HUES48 (cell line): ENCODE measurements around the gene CEACAM18.
"Not testable (repeated sequence)": the region's sequence is repeated elsewhere in the genome, so short reads cannot be mapped to it uniquely, and the experiment has no call there.

Experiments
- H3K27ac ChIP-seq: one replicate; pipeline ENCODE4 v1.7.0; 2013; ENCODE audit warnings: low read depth, low read length, inconsistent platforms
- H3K27me3 ChIP-seq: 2 replicates; pipeline ENCODE4 v1.6.1; 2013; ENCODE audit warnings: mild to moderate bottlenecking, low read length; ENCODE audit not compliant: control insufficient read depth, insufficient read depth
- H3K36me3 ChIP-seq: 2 replicates; pipeline ENCODE4 v1.6.1; 2013; ENCODE audit warnings: low read length; ENCODE audit not compliant: control insufficient read depth, insufficient read depth
- H3K4me1 ChIP-seq: 2 replicates; pipeline ENCODE4 v1.6.1; 2013; ENCODE audit warnings: mild to moderate bottlenecking, low read length; ENCODE audit not compliant: control insufficient read depth, insufficient read depth
- H3K4me3 ChIP-seq: 2 replicates; pipeline ENCODE4 v1.5.1; 2013; ENCODE audit warnings: mild to moderate bottlenecking, low read depth, low read length
- H3K9ac ChIP-seq: 2 replicates; pipeline ENCODE4 v1.6.1; 2013; ENCODE audit warnings: mild to moderate bottlenecking, low read depth, low read length, moderate library complexity
- H3K9me3 ChIP-seq: 2 replicates; pipeline ENCODE4 v1.6.1; 2013; ENCODE audit warnings: low read length; ENCODE audit not compliant: control insufficient read depth, insufficient read depth

Gene CEACAM18

GRCh38 chr19:51497666-51498065 is 19.3 kb downstream of the CEACAM18 start:
- Histone ChIP-seq H3K9ac (no peak overlapping the region), H3K36me3 (no peaks in the 10 kb centered on the region), H3K4me3 (no peak overlapping the region), H3K9me3 (peaks cover 68% of the 10 kb centered on the region), H3K27me3 (no peaks in the 10 kb centered on the region), H3K27ac (no peak overlapping the region), H3K4me1 (no peaks in the 10 kb centered on the region)

GRCh38 chr19:51500931-51501330 is 22.6 kb downstream of the CEACAM18 start:
- H3K36me3 ChIP-seq, H3K4me3 ChIP-seq, H3K27ac ChIP-seq, H3K27me3 ChIP-seq, H3K9ac ChIP-seq, H3K4me1 ChIP-seq: not testable (repeated sequence)
- peaks cover 47% of the 10 kb centered on the region for H3K9me3 ChIP-seq

GRCh38 chr19:51501594-51502263 is 23.4 kb downstream of the CEACAM18 start, which contains the start of gene SIGLEC12:
Gene SIGLEC12 (minus strand): TSS chr19:51501800. CDS start chr19:51501733, 67 bp downstream.
- Histone ChIP-seq H3K4me3 (no peak within 1 kb of the TSS), H3K27me3 (no peaks in the 10 kb centered on the region)

DNA sequence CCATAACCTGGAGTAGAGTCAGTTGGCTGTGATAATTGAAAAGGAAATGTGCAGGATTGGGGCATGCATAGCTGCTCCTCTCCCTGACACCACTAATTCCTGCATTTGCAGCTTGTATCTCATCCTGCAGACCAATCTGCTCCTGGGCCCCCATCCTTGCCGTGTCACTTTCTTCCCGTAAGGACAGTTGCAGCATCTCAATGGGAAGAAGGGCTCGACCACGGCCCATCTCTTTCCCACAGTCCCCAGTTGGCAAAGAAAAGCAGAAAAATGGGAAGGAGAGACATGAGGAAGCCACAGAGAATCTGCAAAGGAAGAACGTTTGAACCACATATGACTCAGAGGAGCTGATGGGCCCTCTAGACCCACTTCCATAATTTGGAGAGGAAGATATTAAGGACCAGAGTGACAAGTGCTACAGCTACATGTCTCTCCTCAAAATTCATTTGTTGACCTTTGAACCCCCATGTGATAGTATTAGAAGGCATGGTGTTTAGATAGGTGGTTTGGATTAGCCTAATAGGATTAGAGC is 25.0 kb downstream of the CEACAM18 start:
- Histone ChIP-seq H3K4me3 (no peak overlapping the region), H3K27ac (no peak overlapping the region), H3K36me3 (no peaks in the 10 kb centered on the region), H3K9me3 (peaks cover 37% of the 10 kb centered on the region), H3K9ac (no peak overlapping the region), H3K27me3 (no peaks in the 10 kb centered on the region), H3K4me1 (no peaks in the 10 kb centered on the region)

More at GRCh38 chr19:51501594-51502263, 23.4 kb downstream of the CEACAM18 start, which contains the start of gene SIGLEC12:
- Histone ChIP-seq H3K9me3 (peaks cover 46% of the 10 kb centered on the region), H3K9ac (no peak within 1 kb of the TSS), H3K27ac (no peak within 1 kb of the TSS), H3K36me3 (no peaks in the 10 kb centered on the region), H3K4me1 (no peaks in the 10 kb centered on the region)

GRCh38 chr19:51503896-51504295 is 25.6 kb downstream of the CEACAM18 start:
- Histone ChIP-seq H3K27me3 (no peaks in the 10 kb centered on the region), H3K4me1 (no peaks in the 10 kb centered on the region), H3K4me3 (no peak overlapping the region), H3K9ac (no peak overlapping the region), H3K27ac (no peak overlapping the region), H3K36me3 (no peaks in the 10 kb centered on the region), H3K9me3 (peaks cover 37% of the 10 kb centered on the region)

- H3K36me3 ChIP-seq: no peaks in the 10 kb centered on the region
- H3K4me1 ChIP-seq: no peaks in the 10 kb centered on the region
- H3K9me3 ChIP-seq: peaks cover 32% of the 10 kb centered on the region
- no peak overlapping the region for H3K4me3 ChIP-seq
- H3K27me3 ChIP-seq: no peaks in the 10 kb centered on the region
- H3K27ac ChIP-seq: no peak overlapping the region
- no peak overlapping the region for H3K9ac ChIP-seq
These were observed 27.6 kb downstream of the CEACAM18 start for GRCh38 chr19:51505904-51506303.

- no peak overlapping the region for H3K27ac ChIP-seq
- no peak overlapping the region for H3K9ac ChIP-seq
- no peak overlapping the region for H3K4me3 ChIP-seq
These were observed 28.9 kb downstream of the CEACAM18 start for GRCh38 chr19:51507192-51507591.

DNA sequence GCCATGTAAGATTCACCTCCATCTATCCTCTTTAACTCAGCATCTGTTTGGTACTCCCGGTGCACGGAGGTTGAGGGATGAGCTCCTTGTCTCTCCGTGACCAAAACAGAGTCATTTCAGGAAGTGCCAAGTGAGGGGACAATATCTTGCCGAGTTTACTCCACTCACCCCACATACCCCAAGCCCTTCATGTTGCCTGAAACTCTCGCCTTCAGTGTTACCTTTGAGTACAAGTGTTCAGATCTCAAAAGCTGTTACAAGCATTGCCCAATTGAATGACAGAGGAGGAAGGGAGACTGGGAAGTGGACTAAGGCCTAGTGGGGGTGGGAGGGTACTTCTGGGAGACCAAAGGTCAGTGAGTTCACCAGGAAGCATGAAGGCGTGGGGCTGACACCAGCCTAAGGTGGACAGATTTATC is 29.3 kb downstream of the CEACAM18 start:
- H3K4me1 ChIP-seq: no peaks in the 10 kb centered on the region
- H3K9me3 ChIP-seq: peaks cover 24% of the 10 kb centered on the region; the same call in 1 of the 2 replicates
- no peak overlapping the region for H3K9ac ChIP-seq
- H3K4me3 ChIP-seq: no peak overlapping the region
- H3K27ac ChIP-seq: no peak overlapping the region
- no peaks in the 10 kb centered on the region for H3K36me3 ChIP-seq
- no peaks in the 10 kb centered on the region for H3K27me3 ChIP-seq

More at GRCh38 chr19:51507192-51507591, 28.9 kb downstream of the CEACAM18 start:
- no peaks in the 10 kb centered on the region for H3K36me3 ChIP-seq
- H3K4me1 ChIP-seq: no peaks in the 10 kb centered on the region
- no peaks in the 10 kb centered on the region for H3K27me3 ChIP-seq
- H3K9me3 ChIP-seq: peaks cover 29% of the 10 kb centered on the region

DNA sequence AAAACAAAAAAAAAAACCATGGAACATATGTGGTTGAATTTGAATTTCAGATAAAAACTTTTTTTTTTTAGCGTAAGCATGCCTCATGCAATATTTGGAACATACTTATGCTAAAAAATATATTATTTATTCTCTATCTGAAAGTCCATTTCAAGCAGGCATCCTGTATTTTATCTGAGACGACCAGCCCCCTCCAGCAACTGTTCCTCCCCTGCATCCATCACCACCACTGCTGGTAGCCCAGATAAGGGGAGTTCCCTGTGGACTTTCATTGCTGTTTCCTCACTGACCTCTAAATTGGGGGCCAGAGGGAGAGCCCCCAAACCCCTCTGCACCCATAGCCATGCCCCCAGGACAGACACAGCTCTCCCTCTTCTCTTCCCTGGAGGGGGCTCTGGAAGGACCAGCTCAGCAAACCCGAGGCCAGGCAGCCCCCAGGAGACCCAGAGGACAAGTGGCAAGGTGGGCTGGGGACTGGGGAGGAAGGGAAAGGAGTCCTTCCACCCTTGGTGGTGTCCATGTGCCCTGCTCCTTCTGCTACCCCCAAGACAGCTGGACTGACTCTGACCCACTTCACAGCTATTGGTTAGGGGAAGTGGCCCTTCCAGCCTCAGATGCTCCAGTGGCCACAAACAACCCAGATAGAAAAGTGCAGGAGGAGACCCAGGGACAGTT is 29.9 kb downstream of the CEACAM18 start:
- H3K4me1 ChIP-seq: no peaks in the 10 kb centered on the region
- no peaks in the 10 kb centered on the region for H3K27me3 ChIP-seq
- no peak overlapping the region for H3K27ac ChIP-seq
- H3K36me3 ChIP-seq: no peaks in the 10 kb centered on the region
- peaks cover 24% of the 10 kb centered on the region; the same call in 1 of the 2 replicates for H3K9me3 ChIP-seq
- H3K4me3 ChIP-seq: no peak overlapping the region
- no peak overlapping the region for H3K9ac ChIP-seq

DNA sequence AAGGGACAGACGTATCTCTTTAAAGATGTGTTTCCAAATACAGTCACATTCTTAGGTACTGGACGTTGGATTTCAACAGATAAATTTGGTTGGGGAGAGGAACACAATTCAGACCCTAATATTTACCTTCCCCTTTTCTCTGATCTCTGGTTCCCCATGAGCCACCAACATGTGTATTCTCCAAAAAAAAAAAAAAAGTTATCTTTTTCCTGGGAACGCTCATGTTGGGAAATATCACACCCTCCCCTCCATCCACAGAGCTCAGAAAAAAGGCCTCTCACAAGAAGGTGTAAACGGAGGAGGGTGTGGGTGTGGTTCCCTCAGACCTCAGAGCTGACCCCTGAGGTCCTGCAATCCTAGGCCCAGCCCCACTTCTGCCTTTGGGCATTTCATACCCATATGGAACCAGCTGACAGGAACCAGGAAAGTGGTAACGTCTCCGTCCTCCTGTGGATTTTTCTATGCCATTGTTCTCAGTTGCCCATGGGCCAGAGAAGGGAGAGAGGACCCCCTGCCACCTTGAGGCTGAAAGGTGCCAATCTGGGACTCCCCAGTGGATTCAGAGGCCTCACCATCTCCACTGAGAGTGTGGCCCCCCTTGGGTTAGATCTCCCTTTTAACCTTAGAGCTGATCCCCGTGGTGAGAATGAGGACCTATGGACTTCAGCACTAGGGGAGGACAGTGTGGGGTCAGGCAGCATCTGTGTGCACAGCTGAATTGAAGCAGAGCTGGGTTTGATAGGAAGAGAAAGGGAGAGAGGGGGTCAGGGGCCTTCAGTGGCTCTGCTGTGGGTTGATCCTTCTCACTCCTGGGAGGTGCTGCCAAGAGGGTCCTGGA is 31.7 kb downstream of the CEACAM18 start:
- Histone ChIP-seq H3K27ac (no peak overlapping the region), H3K36me3 (no peaks in the 10 kb centered on the region), H3K4me3 (no peak overlapping the region), H3K9ac (no peak overlapping the region), H3K4me1 (no peaks in the 10 kb centered on the region), H3K27me3 (no peaks in the 10 kb centered on the region), H3K9me3 (peaks cover 24% of the 10 kb centered on the region; the same call in 1 of the 2 replicates)
